Measurements from ENCODE around the gene SH3BGRL2.
A peak's percentile ranks its signal among the peaks of the same experiment; 100 is the strongest.

The SH3BGRL2 gene

DNA sequence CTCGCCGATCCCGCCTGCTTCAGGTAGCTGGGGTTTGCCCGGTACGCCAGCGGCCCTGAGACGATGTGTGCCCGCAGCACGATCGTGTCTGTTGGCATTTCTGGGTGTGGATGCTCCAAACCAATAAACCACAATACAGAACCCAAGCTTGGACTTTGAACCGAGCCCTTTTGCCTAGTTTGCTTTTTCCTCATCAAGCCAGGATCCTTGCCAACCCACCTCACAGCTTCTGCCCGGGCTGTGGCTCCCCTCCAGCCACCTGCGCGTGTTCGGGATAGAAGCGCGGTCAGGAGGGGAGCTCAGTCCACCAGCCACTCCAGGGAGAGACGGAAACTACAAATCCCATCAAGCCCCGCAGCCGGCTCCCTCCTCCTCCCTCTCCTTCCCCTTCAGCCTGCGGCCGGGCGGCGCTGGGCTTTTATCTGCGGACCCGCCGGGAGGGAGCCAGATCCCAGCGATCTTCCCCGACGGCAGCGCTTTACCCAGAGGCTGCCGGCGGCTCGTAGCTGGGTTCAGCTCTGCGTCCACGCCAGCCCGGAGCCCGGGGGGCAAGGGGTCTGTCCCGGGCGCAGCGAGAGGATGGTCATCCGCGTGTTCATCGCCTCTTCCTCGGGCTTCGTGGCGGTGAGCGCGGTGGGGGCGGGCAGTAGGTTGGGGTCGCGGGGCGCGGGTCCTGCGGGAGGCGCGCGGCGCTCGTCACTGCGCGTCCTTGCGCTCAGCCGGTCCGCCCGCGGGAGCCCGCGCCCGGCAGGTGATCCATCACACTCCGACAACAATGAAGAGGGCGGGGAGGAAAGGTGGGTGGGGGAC is at the start of gene SH3BGRL2:
SH3BGRL2 (plus strand) TSS at position 447 of the 810 bp plus-strand sequence; CDS start at position 580, 133 bp downstream.
- DNase-seq = peak; percentile 16

DNA sequence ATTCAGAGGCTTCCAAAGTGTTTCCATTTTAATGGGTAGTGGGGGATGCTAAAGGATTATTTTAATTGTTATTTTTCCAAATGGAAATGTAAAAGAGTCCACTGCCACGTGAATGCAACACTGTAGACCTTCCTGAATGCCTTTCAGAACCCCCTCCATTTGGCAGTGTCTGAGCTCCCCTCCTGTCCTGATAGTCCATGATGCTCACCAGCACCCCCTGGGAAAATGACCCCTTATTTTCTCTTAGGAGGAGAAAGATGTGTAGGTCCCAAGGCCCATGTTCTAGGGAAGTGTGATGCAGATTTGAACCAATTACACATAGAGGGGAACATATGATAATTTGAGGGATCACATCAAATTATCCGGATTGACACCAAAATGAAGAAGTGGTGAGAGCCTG is 46.8 kb upstream of the SH3BGRL2 start:
- DNase-seq = no peak

DNA sequence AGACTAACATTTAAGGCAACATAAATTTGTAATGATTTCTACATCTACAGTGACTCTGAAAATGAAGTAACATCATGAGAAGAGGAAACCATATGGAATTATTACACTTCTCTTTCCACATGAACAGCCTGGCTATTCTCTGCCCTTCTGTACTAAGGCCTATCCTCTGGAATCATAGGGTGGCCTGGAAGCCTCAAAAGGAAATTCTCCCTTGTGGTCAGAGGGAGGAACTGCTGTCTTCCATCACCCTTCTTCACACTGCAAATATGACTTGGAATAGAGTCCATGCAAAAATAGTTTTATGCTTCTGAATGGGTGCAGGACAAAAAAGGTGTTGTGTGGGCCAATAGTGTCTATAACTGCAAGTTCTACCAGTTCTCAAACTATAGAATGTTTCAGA is 44.6 kb upstream of the SH3BGRL2 start:
- DNase-seq = no peak

DNA sequence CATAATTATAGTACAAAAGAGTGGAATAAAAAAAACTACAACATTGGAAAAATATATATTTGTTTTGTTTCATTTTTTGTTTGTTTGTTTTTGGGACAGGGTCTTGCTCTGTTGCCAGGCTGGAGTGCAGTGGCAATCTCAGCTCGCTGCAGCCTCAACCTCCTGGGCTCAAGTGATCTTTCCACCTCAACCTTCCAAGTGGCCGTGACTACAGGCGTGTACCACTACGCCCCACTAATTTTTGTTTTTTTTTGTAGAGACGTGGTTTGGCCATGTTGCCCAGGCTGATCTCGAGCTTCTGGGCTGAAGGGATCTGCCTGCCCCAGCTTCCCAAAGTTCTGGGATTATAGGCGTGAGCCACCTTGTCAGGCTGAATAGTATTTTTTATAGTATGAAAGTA is 41.4 kb upstream of the SH3BGRL2 start:
- DNase-seq = no peak

DNA sequence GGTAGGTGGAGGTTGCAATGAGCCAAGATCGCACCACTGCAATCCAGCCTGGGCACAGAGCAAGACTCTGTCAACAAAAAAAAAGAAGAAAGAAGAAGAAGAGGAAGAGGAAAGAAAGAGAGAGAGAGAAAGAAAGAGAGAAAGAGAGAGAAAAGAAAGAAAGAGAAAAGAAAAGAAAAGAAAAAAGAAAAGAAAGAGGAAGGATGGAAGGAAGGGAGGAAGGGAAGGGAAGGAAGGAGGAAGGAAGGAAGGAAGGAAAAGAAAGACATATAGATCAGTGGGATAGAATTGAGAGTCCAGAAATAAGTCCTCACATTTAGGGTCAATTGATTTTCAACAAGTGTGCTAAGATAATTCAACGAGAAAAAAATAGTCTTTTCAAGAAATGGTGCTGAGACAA is 34.0 kb upstream of the SH3BGRL2 start:
- no peak for DNase-seq

DNA sequence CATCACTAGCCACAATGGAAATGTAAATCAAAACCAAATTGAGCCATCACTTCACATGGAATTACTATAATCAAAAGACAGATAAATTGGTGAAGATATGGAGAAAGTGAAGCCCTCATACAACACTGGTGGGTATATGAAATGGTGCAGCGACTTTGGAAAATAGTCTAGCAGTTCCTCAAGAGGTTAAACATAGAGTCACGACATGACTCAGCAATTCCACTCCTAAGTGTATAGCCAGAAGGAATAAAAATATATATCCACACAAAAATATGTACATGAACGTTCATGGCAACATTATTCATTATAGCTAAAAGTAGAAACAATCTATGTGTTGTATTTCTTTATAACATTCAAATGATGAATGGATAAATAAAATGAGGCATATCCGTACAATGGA is 33.1 kb upstream of the SH3BGRL2 start:
- no peak for DNase-seq

DNA sequence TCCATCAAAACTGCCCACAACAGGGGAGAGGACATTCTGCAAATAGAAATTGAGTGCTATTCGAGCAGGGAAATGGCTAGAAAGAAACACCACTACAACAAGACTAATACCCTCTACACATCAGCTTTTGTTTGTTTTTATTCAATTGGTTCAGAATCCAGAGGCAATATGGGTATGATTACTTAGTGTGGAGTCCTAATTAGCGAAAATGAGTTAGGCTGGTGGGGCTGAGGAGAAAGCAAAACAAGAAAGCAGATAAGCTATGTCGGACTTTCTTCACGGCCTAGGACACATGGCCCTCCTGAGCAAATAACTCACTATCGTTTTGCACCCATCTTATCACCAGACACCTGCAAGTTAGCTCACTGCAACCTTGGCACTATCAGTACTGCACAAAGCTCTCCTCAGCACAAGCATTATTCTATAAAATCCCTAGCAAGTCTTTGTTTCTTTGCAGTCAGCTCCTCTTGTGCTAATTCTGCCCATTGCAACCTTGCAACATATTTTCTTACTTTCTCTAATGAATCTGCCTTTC is 31.3 kb upstream of the SH3BGRL2 start:
- no peak for DNase-seq

DNA sequence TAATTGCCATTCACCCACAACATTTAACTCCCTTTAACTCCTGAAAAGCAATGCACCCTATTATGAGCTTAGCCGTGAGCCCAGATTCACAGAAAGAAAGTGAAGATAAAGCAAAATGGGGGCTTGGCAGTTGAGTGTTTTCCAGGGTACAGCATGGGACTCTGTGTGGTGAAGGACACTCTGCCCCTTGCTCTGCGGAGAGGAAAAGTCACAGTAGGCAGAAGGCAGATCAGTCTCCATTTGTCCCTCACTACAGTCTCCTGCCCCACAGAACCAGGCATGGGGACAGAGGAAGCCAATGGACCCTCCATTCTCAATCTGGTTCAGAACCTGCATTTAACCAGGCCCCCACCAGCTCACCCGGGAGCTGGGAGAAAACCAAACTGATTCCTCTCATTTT is 30.8 kb upstream of the SH3BGRL2 start:
- DNase-seq = no peak

DNA sequence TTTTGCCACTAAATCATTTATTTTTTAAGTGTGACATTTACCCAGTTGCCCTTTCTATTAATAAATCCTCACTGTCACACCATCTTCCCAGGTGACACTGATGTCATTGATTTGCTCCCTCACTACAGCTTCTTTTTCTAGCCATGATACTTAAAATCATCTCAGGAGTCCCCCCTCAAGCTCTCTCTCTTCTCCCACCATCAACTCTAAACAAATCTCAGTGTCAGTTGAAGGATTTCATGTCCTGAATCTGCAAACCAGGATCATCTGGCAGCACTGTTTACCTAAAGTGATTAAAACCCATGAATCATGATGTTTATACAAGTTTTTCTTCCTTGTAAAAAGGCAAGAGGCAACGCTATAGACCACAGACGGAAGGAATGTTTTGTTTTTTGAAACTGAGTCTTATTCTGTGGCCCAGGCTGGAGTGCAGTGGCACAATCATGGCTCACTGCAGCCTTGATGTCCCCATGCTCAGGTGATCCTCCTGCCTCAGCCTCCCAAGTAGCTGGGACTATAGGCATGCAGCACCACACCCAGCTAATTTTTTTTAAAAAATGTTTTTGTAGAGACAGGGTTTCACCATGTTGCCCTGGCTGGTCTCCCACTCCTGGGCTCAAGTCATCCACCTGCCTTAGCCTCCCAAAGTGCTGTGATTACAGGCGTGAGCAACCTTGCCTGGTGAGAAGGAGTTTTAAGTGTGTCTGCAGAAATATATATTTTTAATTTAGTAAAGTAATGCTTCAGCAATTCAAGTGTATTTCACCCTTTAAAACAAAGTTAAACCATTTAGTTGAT is 30.1 kb upstream of the SH3BGRL2 start:
- DNase-seq = no peak

DNA sequence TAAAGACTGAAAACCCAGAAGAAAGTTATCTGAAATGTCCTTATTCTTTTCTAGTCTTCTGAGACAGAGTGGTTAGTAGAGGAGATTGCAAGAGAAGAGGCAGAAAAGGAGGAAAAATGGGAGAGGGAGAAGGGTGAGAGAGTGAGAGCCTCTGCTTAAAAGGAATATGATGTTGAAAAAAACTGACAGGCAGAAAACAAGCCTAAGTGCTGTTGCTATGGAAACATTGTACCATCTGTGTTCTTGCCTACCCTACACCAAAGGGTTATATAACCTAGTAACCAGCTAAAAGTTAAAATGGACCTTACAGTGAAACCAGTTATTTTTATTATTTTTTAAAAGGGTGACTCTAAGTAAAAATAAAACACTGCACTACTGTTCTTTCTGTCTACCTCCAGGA is 28.3 kb upstream of the SH3BGRL2 start:
- no peak for DNase-seq

DNA sequence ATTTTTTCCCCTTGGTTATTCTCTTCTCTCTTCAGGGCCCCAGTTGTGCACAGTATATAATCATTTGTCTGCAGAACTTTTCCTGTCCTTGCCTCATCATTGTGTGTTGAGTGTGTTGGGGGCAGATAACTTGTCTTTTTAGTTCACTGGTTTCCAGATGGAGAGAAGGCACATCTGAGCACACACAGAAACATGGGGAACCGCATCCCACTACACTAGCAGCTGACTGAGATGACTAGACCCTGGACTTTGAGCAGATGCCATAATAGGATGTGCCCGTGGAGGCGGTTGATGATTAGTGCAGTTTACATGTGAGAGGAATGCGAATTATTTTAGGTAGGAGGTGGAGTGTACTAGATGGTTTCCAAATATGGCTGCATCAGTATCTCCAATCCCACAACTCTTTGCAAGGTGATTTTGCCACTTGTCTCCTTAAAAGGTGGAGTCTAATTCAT is 26.5 kb upstream of the SH3BGRL2 start:
- no peak for DNase-seq

DNA sequence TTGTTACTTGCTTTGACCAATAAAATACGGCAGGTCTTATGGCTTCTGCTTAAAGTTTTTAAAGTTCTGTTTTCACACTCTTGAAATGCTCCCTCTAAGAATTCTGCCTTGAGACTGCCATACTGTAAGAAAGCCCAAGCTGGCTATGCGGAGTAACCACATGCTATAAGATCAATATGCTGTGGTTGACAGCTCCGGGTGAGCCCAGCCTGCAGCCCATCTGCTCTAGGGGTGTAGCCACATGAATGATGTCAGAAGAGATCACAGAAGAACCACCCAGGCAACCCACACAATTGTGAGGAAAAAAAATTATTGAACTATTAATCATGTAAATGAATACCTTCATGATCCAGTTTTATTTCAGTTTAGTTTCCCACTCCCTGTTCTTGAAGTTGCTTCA is 26.1 kb upstream of the SH3BGRL2 start:
- DNase-seq = no peak

DNA sequence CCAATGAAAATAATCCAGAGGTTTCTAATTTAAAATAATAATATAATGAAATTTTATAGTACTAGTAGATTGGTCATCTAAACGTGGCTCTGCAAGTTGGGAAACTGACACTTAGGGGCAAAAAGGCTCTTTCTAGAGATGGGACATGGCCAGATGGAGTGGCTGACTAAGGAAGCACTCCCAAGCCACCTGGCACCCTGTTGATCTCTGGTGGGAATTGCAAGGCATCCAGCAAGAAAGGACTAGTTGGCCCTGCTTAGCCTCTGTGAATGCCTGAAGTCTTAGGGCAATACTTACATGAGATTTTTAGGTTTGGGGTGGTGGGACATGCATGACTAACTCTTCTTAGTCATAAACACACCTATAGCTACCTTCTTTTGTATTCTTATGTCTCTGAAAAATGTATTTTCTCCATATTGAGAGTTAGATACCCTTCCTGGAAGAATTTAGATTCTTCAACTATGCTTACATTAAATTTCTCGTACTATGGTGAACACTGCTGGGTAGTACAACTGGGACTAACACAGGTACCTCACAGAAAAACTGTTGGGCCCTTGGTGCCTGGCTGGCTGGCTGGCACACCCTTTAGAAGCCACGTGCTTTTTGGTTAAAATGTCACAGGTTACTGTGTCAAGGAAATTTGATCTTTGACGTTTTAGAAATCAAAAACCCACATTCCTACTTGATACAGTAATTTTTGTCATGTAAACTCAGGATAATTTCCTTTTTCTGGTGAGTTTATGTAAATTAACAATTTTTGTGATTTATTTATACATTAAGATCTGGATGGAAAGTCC is 25.0 kb upstream of the SH3BGRL2 start:
- no peak for DNase-seq

DNA sequence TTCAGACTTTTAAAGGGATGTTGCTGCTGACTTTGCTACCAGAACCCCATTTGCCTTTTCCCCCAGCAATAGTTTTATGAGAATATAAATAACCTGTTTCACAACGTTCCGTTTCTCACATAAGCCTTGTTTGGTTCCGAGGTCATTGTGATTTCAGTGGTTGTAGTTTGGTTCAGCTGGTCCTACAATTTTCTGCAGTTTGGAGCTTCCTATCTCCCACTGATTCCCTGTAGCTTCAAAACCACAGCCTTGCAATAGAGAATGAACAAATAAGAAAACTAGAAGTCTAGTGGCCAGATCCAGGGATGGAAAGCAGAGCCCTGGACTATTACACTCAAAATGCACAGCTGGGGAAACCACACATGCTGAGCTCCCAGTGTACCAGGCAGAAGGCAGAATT is 24.1 kb upstream of the SH3BGRL2 start:
- DNase-seq = no peak

DNA sequence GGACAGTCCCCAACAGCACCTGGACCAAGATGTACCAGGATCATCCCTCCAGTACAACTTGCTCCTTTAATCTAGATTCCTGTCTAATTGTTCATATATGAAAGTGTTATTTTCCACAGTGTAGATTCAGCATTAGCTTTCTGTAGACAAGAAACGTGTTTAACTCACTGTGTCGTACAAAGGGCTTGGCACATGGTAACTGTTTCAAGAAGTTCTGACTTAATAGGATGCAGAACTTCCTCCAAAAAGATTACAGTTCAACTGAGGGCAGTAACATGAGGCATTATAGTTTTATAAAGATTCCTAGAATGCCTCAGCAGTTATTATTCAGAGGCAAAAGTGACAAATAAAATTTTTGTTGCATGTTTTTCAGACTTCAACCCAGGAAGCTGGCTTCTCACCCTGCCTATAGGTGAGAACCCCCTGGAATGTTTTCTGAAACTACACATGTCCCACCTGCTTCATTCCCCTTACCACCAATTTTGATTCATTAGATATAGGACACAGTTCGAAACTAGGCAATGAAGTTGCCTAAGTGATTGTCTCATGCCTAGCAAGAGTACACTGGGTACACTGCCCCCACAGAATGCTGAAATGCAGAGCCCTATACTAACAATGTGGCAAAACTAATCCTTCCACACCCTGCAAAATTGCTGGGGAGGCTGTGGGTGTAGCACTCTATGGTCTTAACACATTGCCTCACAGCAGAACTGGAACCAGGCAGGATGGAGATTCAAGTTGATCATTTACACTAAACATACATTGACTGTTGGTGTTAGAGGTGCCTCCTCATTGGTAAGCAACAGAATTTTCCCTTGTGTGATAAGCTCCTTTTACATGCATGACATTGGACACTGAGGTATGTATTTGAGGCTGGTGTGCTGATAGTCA is 22.6 kb upstream of the SH3BGRL2 start:
- DNase-seq = no peak

DNA sequence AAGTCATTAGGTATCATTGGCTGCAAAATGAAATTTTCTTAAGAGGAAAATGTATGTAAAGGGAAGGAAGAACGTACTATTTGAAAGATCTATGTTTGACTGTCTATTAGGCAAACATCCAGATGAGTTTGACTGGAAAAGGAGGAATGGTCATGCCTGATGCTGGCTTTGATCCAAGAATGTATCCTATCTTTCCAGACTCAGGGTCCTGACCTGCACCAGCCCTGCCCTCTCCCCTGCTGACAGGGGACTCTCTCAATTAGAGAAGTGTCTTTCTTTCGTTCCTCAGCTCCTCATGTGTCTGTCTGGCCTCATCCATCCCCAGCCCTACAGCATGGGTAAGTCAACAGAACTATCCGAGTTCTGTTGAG is 21.9 kb upstream of the SH3BGRL2 start:
- no peak for DNase-seq

DNA sequence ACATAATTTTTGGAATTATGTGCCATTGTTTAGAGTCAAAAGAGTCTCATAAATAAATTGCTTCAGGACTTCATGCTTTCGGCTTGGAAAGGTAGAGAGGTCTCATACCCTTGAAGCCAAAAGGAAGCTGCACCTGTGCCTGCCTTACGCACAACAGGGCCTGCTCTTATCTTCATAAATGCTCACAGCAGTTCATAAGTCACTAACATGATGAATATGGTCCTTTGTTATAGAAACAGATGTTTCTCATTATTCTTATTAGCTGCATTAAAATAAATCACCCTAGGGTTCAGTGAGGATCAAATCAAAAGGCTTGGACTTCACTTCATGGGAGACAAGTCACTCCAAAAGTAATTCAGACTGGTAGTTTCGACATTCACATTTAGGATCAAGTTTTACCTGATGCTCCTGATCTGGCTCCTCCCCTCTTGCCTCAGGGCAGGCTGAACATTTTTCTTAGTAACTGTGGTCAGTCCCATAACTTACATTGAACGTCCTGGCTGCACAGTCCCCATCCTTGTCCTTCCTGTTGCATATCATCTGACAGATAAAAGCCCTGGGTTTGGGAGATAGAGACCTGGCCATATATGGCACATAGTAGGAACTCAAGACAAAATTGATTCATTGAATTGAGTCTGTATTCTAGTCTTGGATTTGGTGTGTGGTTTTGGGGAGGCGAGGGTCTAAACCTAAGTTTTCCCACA is 20.7 kb upstream of the SH3BGRL2 start:
- no peak for DNase-seq

DNA sequence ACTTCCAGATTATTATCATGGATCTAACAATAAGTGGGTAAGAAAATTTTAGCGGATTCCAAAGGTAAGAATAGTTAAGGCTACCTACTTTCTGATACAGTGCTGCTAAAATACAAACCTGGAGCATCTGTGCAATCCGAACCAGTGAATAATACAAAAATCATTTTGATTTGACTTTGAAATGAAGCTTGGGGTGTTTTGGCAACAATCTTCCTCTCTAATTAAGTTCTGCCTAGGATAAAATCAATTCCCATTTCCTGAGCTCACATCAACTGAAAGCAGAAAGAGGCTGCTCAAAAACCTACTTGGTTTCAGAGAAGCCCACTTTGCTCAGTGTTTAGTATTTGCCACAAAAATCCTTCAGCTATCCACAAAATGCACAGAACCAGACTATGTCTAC is 18.7 kb upstream of the SH3BGRL2 start:
- DNase-seq = no peak

DNA sequence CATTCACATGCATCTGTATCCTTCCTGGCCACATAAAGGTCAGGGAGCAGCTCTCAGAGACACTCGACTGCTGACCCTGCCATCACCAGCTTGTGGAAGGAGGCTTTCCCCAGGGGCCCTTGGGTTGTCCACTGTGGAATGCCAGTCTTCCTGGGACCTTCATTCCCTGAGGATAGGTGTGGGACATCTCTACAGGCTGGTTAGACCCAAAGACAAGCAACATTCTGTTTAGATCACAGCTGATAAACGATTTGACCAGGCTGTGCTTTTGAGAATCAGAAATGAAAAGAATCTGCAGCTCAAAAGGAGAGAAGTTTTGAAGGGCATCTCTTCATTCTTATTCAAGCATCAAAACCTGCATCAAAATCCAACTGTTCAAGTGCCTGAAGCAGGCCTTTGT is 18.2 kb upstream of the SH3BGRL2 start:
- no peak for DNase-seq

DNA sequence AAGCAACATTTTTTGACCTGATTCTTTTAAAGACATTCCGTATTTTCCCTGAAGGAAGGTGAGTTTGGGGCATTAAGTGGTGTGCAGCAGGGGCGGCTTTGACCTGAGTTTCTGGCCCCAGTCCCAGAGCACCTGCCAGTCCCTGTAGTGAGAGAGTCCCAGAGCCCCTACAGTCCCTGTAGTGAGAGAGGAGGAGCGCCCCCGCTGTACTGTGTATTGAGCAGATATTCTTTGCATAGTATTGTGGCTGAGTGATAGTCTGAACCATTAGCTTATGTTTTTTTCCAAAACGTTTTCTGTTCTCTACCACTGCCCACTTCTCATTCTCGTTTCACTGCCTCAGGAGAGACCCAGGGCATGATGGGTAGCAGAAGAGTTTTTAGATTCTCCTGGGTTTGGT is 17.2 kb upstream of the SH3BGRL2 start:
- DNase-seq = no peak
